Left lung (tissue), 10 donors: Measurements from ENCODE around the gene JAKMIP1. TPM values are rescaled to one million over a fixed set of nuclear protein-coding genes. Genes with fewer than 3 reads are reported as not detected.
A peak's percentile ranks its signal among the peaks of the same experiment; 100 is the strongest.

Experiments
- ATAC-seq: fragments of 200-7000 bp; cut with Tn5 transposase; one replicate; pipeline ENCODE4 v1.9.1; 2020; ENCODE audit warnings: moderate library complexity
- DNase-seq, 4 donors: peaks; one replicate each; pipeline ENCODE4 v3.0.0-alpha.2; 2013 to 2020
- H3K27ac ChIP-seq, 2 donors: fragments of 200-600 bp; sonication (generic) in 1 of 2; one replicate each; pipeline versions ENCODE4 v1.5.0 to v1.8.0; 2020 to 2021
- H3K27me3 ChIP-seq, 2 donors: fragments of 200-600 bp; sonication (generic) in 1 of 2; one replicate each; pipeline versions ENCODE4 v1.5.0 to v1.8.0; 2020 to 2021
- H3K36me3 ChIP-seq, 2 donors: fragments of 200-600 bp; sonication (generic) in 1 of 2; one replicate each; pipeline versions ENCODE4 v1.5.0 to v1.8.0; 2020 to 2021
- H3K4me1 ChIP-seq, 2 donors: fragments of 200-600 bp; one replicate each; pipeline ENCODE4 v1.8.0; 2021
- H3K4me3 ChIP-seq, 2 donors: fragments of 200-600 bp; sonication (generic) in 1 of 2; one replicate each; pipeline versions ENCODE4 v1.5.0 to v1.8.0; 2020 to 2021; ENCODE audit warnings: mild to moderate bottlenecking in 1 of 2
- H3K9me3 ChIP-seq, 2 donors: fragments of 200-600 bp; sonication (generic) in 1 of 2; one replicate each; pipeline versions ENCODE4 v1.5.0 to v1.8.0; 2020 to 2021
- intact Hi-C, 2 donors: fragments of 100-400 bp; cut with DNase I; formaldehyde crosslinking; loops; one replicate each; pipeline versions ENCODE4 v1.11.2 to v1.14.2; 2022
- polyA plus RNA-seq, 6 donors: library from polyadenylated mRNA; unstranded; fragments of 120-200 nt; gene quantifications; one replicate each; pipeline ENCODE4 v1.2.1, GENCODE V29; 2013; ENCODE audit not compliant: insufficient read length in 6 of 6
- total RNA-seq, 2 donors: library from RNA; stranded (reverse); fragmentation: NEBNext Ultra II Directional; extraction: Animal tissue kit (Norgen Biotek cat#: 25700); gene quantifications; one replicate each; pipeline ENCODE4 v1.2.1, GENCODE V29; 2021
- TF ChIP-seq, protein P1 (sequence below), 2 donors: fragments of 200-600 bp; sonication (generic) in 1 of 2; IDR thresholded peaks; one replicate each; pipeline versions ENCODE4 v1.5.0 to v1.8.0; 2021; ENCODE audit warnings: antibody characterized with exemption in 2 of 2
- donor health status: DM: no; HTN: yes; CAD: no.
- donor health status: DM: no; HTN: no; CAD: no.

The JAKMIP1 gene
- total and polyA plus RNA-seq, 8 donors = 0.13 to 0.79 (median 0.21) TPM; not detected in 1

DNA sequence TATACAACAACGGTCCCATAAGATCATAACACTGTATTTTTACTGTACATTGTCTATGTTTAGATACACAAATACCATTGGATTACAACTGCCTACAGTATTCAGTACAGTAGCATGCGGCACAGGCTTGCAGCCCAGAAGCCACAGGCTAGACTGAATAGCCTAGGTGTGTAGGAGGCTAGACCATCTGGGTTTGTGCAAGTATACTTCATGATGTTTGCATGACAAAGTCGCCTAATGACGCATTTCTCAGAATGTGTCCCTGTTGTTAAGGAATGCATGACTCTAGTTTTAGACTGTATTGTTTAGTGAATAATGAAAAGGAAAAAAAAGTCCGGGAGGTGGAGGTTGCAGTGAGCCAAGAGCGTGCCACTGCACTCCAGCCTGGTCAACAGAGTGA is 125.6 kb downstream of the JAKMIP1 start:
- intact Hi-C loops = no loop called here
- Histone ChIP-seq H3K4me1 (no peaks in the 10 kb centered on the region), H3K27me3 (peaks cover 0 to 7% of the 10 kb centered on the region in 2 donors), H3K9me3 (no peaks in the 10 kb centered on the region), H3K27ac (no peak overlapping the region), H3K36me3 (no peaks in the 10 kb centered on the region), H3K4me3 (no peak overlapping the region)
- DNase-seq (no peak), ATAC-seq (no peak)
- TF ChIP-seq, protein P1, sequence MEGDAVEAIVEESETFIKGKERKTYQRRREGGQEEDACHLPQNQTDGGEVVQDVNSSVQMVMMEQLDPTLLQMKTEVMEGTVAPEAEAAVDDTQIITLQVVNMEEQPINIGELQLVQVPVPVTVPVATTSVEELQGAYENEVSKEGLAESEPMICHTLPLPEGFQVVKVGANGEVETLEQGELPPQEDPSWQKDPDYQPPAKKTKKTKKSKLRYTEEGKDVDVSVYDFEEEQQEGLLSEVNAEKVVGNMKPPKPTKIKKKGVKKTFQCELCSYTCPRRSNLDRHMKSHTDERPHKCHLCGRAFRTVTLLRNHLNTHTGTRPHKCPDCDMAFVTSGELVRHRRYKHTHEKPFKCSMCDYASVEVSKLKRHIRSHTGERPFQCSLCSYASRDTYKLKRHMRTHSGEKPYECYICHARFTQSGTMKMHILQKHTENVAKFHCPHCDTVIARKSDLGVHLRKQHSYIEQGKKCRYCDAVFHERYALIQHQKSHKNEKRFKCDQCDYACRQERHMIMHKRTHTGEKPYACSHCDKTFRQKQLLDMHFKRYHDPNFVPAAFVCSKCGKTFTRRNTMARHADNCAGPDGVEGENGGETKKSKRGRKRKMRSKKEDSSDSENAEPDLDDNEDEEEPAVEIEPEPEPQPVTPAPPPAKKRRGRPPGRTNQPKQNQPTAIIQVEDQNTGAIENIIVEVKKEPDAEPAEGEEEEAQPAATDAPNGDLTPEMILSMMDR (IDR thresholded peaks at IDR 0.05) = no peak

DNA sequence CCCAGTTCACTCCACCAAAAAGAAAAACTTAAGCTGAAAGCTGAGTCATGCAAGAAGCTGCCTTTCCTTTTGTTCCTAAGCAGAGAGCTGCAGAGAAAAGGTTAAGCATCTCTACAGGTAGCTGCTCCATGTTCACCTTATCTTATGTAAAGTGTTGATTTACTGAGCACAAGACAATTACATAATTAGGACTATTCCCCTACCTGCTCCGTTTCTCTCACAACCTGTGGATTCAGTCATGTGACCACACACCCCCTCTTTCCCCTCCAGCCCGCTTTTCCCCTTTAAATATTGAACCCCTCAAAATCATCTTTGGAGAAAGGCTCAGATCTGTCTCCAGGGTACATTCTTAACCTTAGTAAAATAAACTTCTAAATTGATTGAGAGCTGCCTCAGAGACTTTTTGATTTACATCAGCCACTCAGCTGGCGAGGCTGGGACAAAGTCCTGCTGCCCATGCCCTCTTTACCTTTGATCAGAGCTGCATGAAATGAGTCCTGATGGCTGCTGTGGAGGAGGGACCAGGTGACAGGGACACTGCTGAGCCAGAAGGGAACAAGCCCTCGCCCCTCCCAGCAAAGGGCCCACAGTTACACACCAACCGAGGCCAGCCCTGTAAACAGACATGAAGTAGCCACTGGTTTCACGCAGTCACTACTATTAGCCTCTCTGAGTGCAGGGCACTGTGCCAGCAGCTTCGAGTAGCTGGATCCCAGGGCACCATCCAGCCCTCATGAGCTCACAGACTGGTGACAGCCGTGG is 128.2 kb downstream of the JAKMIP1 start:
- Histone ChIP-seq H3K9me3 (no peaks in the 10 kb centered on the region), H3K36me3 (no peaks in the 10 kb centered on the region), H3K27me3 (peaks cover 0 to 19% of the 10 kb centered on the region in 2 donors), H3K27ac (no peak overlapping the region), H3K4me3 (no peak overlapping the region), H3K4me1 (no peaks in the 10 kb centered on the region)
- DNase-seq (peak in 2 of 4 donors; percentile 20 to 35), ATAC-seq (peak; percentile 68)
- TF ChIP-seq, protein P1 (IDR thresholded peaks at IDR 0.05) = no peak
- intact Hi-C loops = no loop called here

DNA sequence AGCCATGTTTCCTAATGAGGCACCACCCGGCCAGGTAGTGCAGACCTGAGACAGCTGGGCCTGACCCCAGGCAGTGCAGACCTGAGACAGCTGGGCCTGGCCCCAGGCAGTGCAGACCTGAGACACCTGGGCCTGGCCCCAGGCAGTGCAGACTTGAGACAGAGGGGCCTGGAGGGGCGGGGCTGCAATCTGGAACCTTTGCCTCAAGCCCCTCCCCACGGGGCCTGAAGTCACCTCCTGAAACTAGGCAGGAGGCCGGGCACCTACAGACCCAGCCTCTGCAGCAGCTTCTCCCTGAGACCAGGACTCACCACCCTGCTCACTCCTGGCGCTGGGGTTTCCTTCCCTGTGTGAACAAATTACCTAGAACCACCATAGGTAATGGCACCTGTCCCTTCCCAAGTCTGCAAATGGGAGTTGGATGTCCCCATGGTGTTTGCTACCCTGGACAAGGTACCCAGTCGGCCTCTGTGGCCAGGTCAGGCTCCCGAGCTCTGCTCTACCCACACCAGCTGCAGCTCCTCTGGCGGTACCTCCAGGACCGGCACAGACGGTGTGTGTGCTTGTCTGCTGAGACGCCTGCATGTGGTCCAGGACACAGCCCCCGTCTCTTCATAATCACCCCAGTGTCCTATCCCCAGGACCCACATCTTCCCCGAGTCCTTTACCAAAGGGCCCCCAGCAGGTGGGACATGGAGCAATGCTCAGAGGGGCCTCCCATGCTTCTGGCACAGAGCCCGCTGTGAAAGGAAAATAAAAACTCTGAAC is 129.0 kb downstream of the JAKMIP1 start:
- Histone ChIP-seq H3K27me3 (peaks cover 0 to 19% of the 10 kb centered on the region in 2 donors), H3K4me1 (no peaks in the 10 kb centered on the region), H3K4me3 (no peak overlapping the region), H3K27ac (no peak overlapping the region), H3K9me3 (no peaks in the 10 kb centered on the region), H3K36me3 (no peaks in the 10 kb centered on the region)
- intact Hi-C loops = no loop called here
- DNase-seq (no peak), ATAC-seq (no peak)
- TF ChIP-seq, protein P1 (IDR thresholded peaks at IDR 0.05) = no peak

DNA sequence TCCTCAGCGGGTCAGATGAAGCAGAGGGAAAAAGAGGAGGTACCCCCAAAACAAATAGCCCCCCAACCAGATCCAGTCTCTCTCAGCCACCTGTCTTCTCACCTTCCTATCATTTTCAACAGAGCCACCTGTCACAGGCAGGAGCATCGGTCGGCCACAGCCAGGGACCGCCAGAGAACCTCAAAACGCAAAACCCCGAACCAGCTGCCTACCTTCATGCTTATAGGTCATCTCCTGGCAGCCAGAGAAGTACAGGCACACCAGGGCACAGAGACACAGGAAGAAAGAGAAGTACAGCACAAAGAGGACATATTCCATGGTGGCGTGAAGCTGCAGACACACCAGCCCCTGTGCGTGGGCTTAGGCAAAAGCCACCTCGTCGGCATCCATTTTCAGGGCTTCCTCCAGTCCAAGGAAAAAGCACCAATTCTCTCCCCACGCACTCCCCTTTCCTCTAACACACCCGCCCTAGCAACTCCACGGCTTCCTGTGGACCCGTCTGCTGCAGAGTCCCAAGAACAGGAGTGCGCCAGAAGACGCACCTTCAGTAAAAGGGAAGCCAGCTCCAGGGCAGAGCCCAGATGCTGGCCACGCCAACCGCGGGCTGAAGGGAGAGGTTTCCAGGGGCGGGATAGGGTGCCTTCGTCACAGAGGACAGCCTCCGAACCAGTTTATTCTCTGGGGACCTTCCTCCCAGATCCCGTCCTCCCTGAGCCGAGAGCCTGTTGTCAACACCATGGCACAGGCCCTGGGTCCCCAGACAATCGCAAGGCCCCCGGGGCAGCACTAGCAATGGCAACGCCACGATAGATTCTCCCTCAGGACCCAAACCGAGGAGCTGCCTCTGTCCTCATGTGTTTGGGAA is 130.3 kb downstream of the JAKMIP1 start:
- DNase-seq = no peak

More for the DNA sequence above, 130.3 kb downstream of the JAKMIP1 start:
- TF ChIP-seq, protein P1 (IDR thresholded peaks at IDR 0.05) = no peak
- Histone ChIP-seq H3K9me3 (no peaks in the 10 kb centered on the region), H3K36me3 (no peaks in the 10 kb centered on the region), H3K4me3 (no peak overlapping the region), H3K27me3 (peaks cover 0 to 19% of the 10 kb centered on the region in 2 donors), H3K27ac (no peak overlapping the region), H3K4me1 (no peaks in the 10 kb centered on the region)
- intact Hi-C loops = no loop called here
- ATAC-seq = no peak
